ENCODE measurements around the gene TSPAN9. TPM values are rescaled to one million over a fixed set of nuclear protein-coding genes. Genes with fewer than 3 reads are reported as not detected.

The TSPAN9 gene
- total RNA-seq, 3 donors from 2014 or later: 4.7 to 28.4 (median 8.5) TPM

GRCh38 chr12:3086211-3086610 is 9.0 kb downstream of the TSPAN9 start:
- H3K4me3 ChIP-seq: no peak overlapping the region
- DNase-seq (no peak), ATAC-seq (no peak)
- no peaks in the 10 kb centered on the region for H3K9me3 ChIP-seq
- intact Hi-C loops (cut with DNase I, micrococcal nuclease): no loop called here
- H3K4me1 ChIP-seq (ENCODE audit: low read depth): no peaks in the 10 kb centered on the region
- H3K36me3 ChIP-seq (ENCODE audit: low read depth): no peaks in the 10 kb centered on the region
- TF ChIP-seq CTCF (IDR thresholded peaks at IDR 0.05): no peak

- DNase-seq (no peak), ATAC-seq (no peak)
- no peaks in the 10 kb centered on the region for H3K9me3 ChIP-seq
- intact Hi-C loops (cut with DNase I, micrococcal nuclease): no loop called here
- H3K36me3 ChIP-seq (ENCODE audit: low read depth): no peaks in the 10 kb centered on the region
- H3K4me3 ChIP-seq: no peak overlapping the region
- no peaks in the 10 kb centered on the region for H3K4me1 ChIP-seq (ENCODE audit: low read depth)
- no peak for TF ChIP-seq CTCF (IDR thresholded peaks at IDR 0.05)
These were observed 9.6 kb downstream of the TSPAN9 start for GRCh38 chr12:3086729-3087323.

- intact Hi-C loops (cut with DNase I, micrococcal nuclease): no loop called here
- H3K4me3 ChIP-seq: no peak overlapping the region
- ATAC-seq (no peak), DNase-seq (no peak)
- no peaks in the 10 kb centered on the region for H3K36me3 ChIP-seq (ENCODE audit: low read depth)
- no peak for TF ChIP-seq CTCF (IDR thresholded peaks at IDR 0.05)
- H3K9me3 ChIP-seq: no peaks in the 10 kb centered on the region
- no peaks in the 10 kb centered on the region for H3K4me1 ChIP-seq (ENCODE audit: low read depth)
These were observed 10.8 kb downstream of the TSPAN9 start for GRCh38 chr12:3087758-3088650.

GRCh38 chr12:3089588-3089987 is 12.4 kb downstream of the TSPAN9 start:
- no peak overlapping the region for H3K4me3 ChIP-seq
- H3K4me1 ChIP-seq (ENCODE audit: low read depth): no peaks in the 10 kb centered on the region
- no peak for TF ChIP-seq CTCF (IDR thresholded peaks at IDR 0.05)
- intact Hi-C loops (cut with DNase I, micrococcal nuclease): no loop called here
- H3K36me3 ChIP-seq (ENCODE audit: low read depth): no peaks in the 10 kb centered on the region
- DNase-seq (no peak), ATAC-seq (no peak)
- no peaks in the 10 kb centered on the region for H3K9me3 ChIP-seq

- TF ChIP-seq CTCF (IDR thresholded peaks at IDR 0.05): no peak
- no peak overlapping the region for H3K4me3 ChIP-seq
- H3K36me3 ChIP-seq (ENCODE audit: low read depth): no peaks in the 10 kb centered on the region
- H3K9me3 ChIP-seq: no peaks in the 10 kb centered on the region
- no peaks in the 10 kb centered on the region for H3K4me1 ChIP-seq (ENCODE audit: low read depth)
- DNase-seq (no peak), ATAC-seq (no peak)
- intact Hi-C loops (cut with DNase I, micrococcal nuclease): no loop called here
These were observed 13.3 kb downstream of the TSPAN9 start for GRCh38 chr12:3090240-3091037.

Measured in mucosa of descending colon (tissue), 3 donors.